H9 (cell line): ENCODE results near the gene CSF1R. TPM values are rescaled to one million over a fixed set of nuclear protein-coding genes. Genes with fewer than 3 reads are reported as not detected.

Source experiments
- DNase-seq: peaks from one replicate; pipeline ENCODE4 v3.0.0-alpha.2; 2017
- H2AFZ ChIP-seq: one replicate; pipeline ENCODE4 v1.6.1; 2013; ENCODE audit warnings: mild to moderate bottlenecking, low read length, control low read depth, moderate library complexity
- H2AK5ac ChIP-seq: 2 replicates; pipeline ENCODE4 v1.6.1; 2013; ENCODE audit warnings: low read length, control low read depth, mixed read lengths; ENCODE audit not compliant: insufficient read length
- H2BK120ac ChIP-seq: one replicate; pipeline ENCODE4 v1.6.1; 2013; ENCODE audit warnings: low read depth, mild to moderate bottlenecking, low read length, control low read depth, inconsistent platforms; ENCODE audit not compliant: poor library complexity, severe bottlenecking
- H2BK12ac ChIP-seq: 2 replicates; pipeline ENCODE4 v1.6.1; 2013; ENCODE audit warnings: low read length, control low read depth, mixed read lengths, low read depth; ENCODE audit not compliant: insufficient read length
- H2BK15ac ChIP-seq: 2 replicates; pipeline ENCODE4 v1.6.1; 2013; ENCODE audit warnings: low read depth, low read length, control low read depth
- H2BK20ac ChIP-seq: one replicate; pipeline ENCODE4 v1.6.1; 2013; ENCODE audit warnings: low read depth, mild to moderate bottlenecking, low read length, control low read depth, inconsistent platforms; ENCODE audit not compliant: poor library complexity, severe bottlenecking
- H2BK5ac ChIP-seq: 2 replicates; pipeline ENCODE4 v1.6.1; 2013; ENCODE audit warnings: low read length, control low read depth, mixed read lengths; ENCODE audit not compliant: insufficient read length
- H3K14ac ChIP-seq: 2 replicates; pipeline ENCODE4 v1.6.1; 2013; ENCODE audit warnings: low read length, control low read depth; ENCODE audit not compliant: insufficient read depth
- H3K18ac ChIP-seq: 2 replicates; pipeline ENCODE4 v1.6.1; 2013; ENCODE audit warnings: low read depth, mild to moderate bottlenecking, mixed read lengths, low read length, control low read depth; ENCODE audit not compliant: insufficient read length
- H3K23ac ChIP-seq: 2 replicates; pipeline ENCODE4 v1.6.1; 2013; ENCODE audit warnings: low read length, control low read depth, mixed read lengths, low read depth; ENCODE audit not compliant: insufficient read length
- H3K23me2 ChIP-seq: 2 replicates; pipeline ENCODE4 v1.6.1; 2013; ENCODE audit warnings: low read depth, mild to moderate bottlenecking, mixed read lengths, low read length, control low read depth; ENCODE audit not compliant: insufficient read length, poor library complexity, severe bottlenecking
- H3K27ac ChIP-seq: 2 replicates; pipeline ENCODE4 v1.5.1; 2013; ENCODE audit warnings: low read length, control low read depth, mixed read lengths, low read depth; ENCODE audit not compliant: insufficient read length
- H3K27me3 ChIP-seq: 2 replicates; pipeline ENCODE4 v1.6.1; 2013; ENCODE audit warnings: low read length, control low read depth, inconsistent platforms; ENCODE audit not compliant: insufficient read depth
- H3K4ac ChIP-seq: 2 replicates; pipeline ENCODE4 v1.6.1; 2013; ENCODE audit warnings: low read depth, mild to moderate bottlenecking, control low read depth, inconsistent platforms, low read length, moderate library complexity
- H3K4me1 ChIP-seq: 2 replicates; pipeline ENCODE4 v1.6.1; 2013; ENCODE audit warnings: low read length, control low read depth, inconsistent platforms; ENCODE audit not compliant: insufficient read depth
- H3K4me2 ChIP-seq: 2 replicates; pipeline ENCODE4 v1.6.1; 2013; ENCODE audit warnings: low read length, control low read depth, mixed read lengths; ENCODE audit not compliant: insufficient read length, insufficient read depth
- H3K56ac ChIP-seq: 2 replicates; pipeline ENCODE4 v1.6.1; 2013; ENCODE audit warnings: low read depth, mild to moderate bottlenecking, mixed read lengths, low read length, control low read depth; ENCODE audit not compliant: insufficient read length
- H3K79me1 ChIP-seq: 2 replicates; pipeline ENCODE4 v1.6.1; 2013; ENCODE audit warnings: low read depth, mild to moderate bottlenecking, moderate library complexity, low read length, control low read depth, inconsistent platforms; ENCODE audit not compliant: insufficient read depth, poor library complexity, severe bottlenecking
- H3K79me2 ChIP-seq: 2 replicates; pipeline ENCODE4 v1.6.1; 2013; ENCODE audit warnings: low read length, control low read depth, inconsistent platforms; ENCODE audit not compliant: insufficient read depth
- H3K9ac ChIP-seq: 2 replicates; pipeline ENCODE4 v1.6.1; 2013; ENCODE audit warnings: low read length, control low read depth, mixed read lengths; ENCODE audit not compliant: insufficient read length; ENCODE audit errors: extremely low read depth
- H3K9me3 ChIP-seq: one replicate; pipeline ENCODE4 v1.6.1; 2013; ENCODE audit warnings: low read depth, low read length, inconsistent platforms; ENCODE audit not compliant: control insufficient read depth
- H3T11ph ChIP-seq: one replicate; pipeline ENCODE4 v1.6.1; 2013; ENCODE audit warnings: mild to moderate bottlenecking, low read length, control low read depth, inconsistent platforms
- H4K20me1 ChIP-seq: one replicate; pipeline ENCODE4 v1.6.1; 2013; ENCODE audit not compliant: control insufficient read depth, insufficient read length, insufficient read depth
- H4K5ac ChIP-seq: 2 replicates; pipeline ENCODE4 v1.6.1; 2013; ENCODE audit warnings: low read depth, mild to moderate bottlenecking, mixed read lengths, low read length, control low read depth; ENCODE audit not compliant: insufficient read length
- H4K8ac ChIP-seq: replicated peaks from 2 replicates; pipeline ENCODE4 v1.6.1; 2013; ENCODE audit warnings: low read length, control low read depth, mixed read lengths, low read depth; ENCODE audit not compliant: insufficient read length
- H4K91ac ChIP-seq: 2 replicates; pipeline ENCODE4 v1.6.1; 2013; ENCODE audit warnings: low read depth, mild to moderate bottlenecking, moderate library complexity, mixed read lengths, low read length, control low read depth; ENCODE audit not compliant: insufficient read length
- H3K27ac Mint-ChIP-seq, 3 experiments: 2 replicates in 2 of 3; 3 replicates in 1 of 3; pipeline ENCODE4 v1.8.0; 2020 to 2021; ENCODE audit warnings: mixed read lengths in 3 of 3, mild to moderate bottlenecking in 1 of 3, moderate library complexity in 1 of 3
- H3K27me3 Mint-ChIP-seq: 2 replicates; pipeline ENCODE4 v1.8.0; 2021; ENCODE audit warnings: low read depth, mild to moderate bottlenecking, moderate library complexity, mixed read lengths
- H3K36me3 Mint-ChIP-seq, 3 experiments: 2 replicates in 2 of 3; 3 replicates in 1 of 3; pipeline ENCODE4 v1.8.0; 2020 to 2021; ENCODE audit warnings: low read depth in 3 of 3, mixed read lengths in 3 of 3; ENCODE audit not compliant: insufficient read depth in 1 of 3
- H3K4me1 Mint-ChIP-seq, 2 experiments: 2 replicates each; pipeline ENCODE4 v1.8.0; 2020; ENCODE audit warnings: mixed read lengths in 2 of 2
- H3K4me3 Mint-ChIP-seq, 2 experiments: 2 replicates in 1 of 2; 3 replicates in 1 of 2; pipeline ENCODE4 v1.8.0; 2020 to 2021; ENCODE audit warnings: mild to moderate bottlenecking in 2 of 2, mixed read lengths in 2 of 2, moderate library complexity in 1 of 2
- H3K9me3 Mint-ChIP-seq, 2 experiments: 2 replicates in 1 of 2; 3 replicates in 1 of 2; pipeline ENCODE4 v1.8.0; 2020; ENCODE audit warnings: mild to moderate bottlenecking in 2 of 2, mixed read lengths in 2 of 2, moderate library complexity in 1 of 2
- CTCF ChIP-seq: fragments of 200-600 bp; sonication (generic); conservative IDR thresholded peaks from 3 replicates; pipeline ENCODE4 v1.8.0; 2021; ENCODE audit warnings: antibody characterized with exemption, mild to moderate bottlenecking
- WGBS: extraction: QIAGEN DNeasy Blood & Tissue Kit; methylation state at CpG from one replicate; pipeline ENCODE4 v1.1.7; 2013; ENCODE audit warnings: missing lambda C conversion rate, low lambda C conversion rate, mixed read lengths; ENCODE audit not compliant: insufficient read length; ENCODE audit errors: extremely low coverage; 5-methylcytosine and 5-hydroxymethylcytosine counted together
- total RNA-seq: library from RNA; stranded (reverse); gene quantifications from 2 replicates; pipeline ENCODE4 v1.2.1, GENCODE V29; 2021

The CSF1R gene
- total RNA-seq, 1 experiment from 2014 or later = 0.13 TPM

- Mint-ChIP-seq H3K9me3 (no peaks in the 10 kb centered on the region), H3K4me3 (no peak overlapping the region), H3K4me1 (peaks cover 14 to 25% of the 10 kb centered on the region in 2 experiments), H3K27ac (no peak overlapping the region), H3K27me3 (peaks cover 5% of the 10 kb centered on the region), H3K36me3 (no peaks in the 10 kb centered on the region)
- Histone ChIP-seq H3K23me2 (no peaks in the 10 kb centered on the region), H2BK20ac (no peak overlapping the region), H3K14ac (no peak overlapping the region), H4K5ac (no peak overlapping the region), H2AFZ (no peak overlapping the region), H3K23ac (no peak overlapping the region), H3K79me1 (no peaks in the 10 kb centered on the region), H3K79me2 (no peaks in the 10 kb centered on the region), H3K4ac (no peak overlapping the region), H3K56ac (no peak overlapping the region), H3K27ac (no peak overlapping the region), H2BK5ac (no peak overlapping the region), H3K18ac (no peak overlapping the region), H2AK5ac (no peak overlapping the region), H2BK120ac (no peak overlapping the region), H3K4me2 (no peak overlapping the region), H2BK12ac (no peak overlapping the region), H4K20me1 (no peaks in the 10 kb centered on the region), H3T11ph (no peak overlapping the region), H4K91ac (no peak overlapping the region), H2BK15ac (no peak overlapping the region), H4K8ac (no peak overlapping the region), H3K27me3 (no peaks in the 10 kb centered on the region), H3K9me3 (no peaks in the 10 kb centered on the region), H3K4me1 (no peaks in the 10 kb centered on the region), H3K9ac (no peak overlapping the region)
- TF ChIP-seq CTCF = no peak
- no peak for DNase-seq
- WGBS = no CpG with 5 or more reads among the region's 15 CpGs
These were observed 5.5 kb downstream of the CSF1R start for GRCh38 chr5:150080696-150081435.
